SU-DHL-6 (cell line): ENCODE measurements around the gene LDHAL6B.

ENCODE experiments used
- H2AFZ ChIP-seq: fragments of 200-600 bp; sonication (generic); 2 replicates; pipeline ENCODE4 v1.6.1; 2014; ENCODE audit warnings: low read depth, mild to moderate bottlenecking, moderate library complexity, mixed read lengths, antibody characterized with exemption, low read length; ENCODE audit not compliant: severe bottlenecking
- H3F3A ChIP-seq: fragments of 200-600 bp; shearing (Covaris generic); 2 replicates; pipeline ENCODE4 v1.6.0; 2016; ENCODE audit warnings: antibody characterized with exemption, mild to moderate bottlenecking; ENCODE audit not compliant: insufficient read depth
- H3K27ac ChIP-seq: fragments of 200-600 bp; sonication (generic); 2 replicates; pipeline ENCODE4 v1.5.1; 2016; ENCODE audit warnings: low read depth, mild to moderate bottlenecking, low read length, moderate library complexity, mixed read lengths
- H3K27me3 ChIP-seq: fragments of 200-600 bp; sonication (generic), shearing (Covaris generic); 2 replicates; pipeline ENCODE4 v1.6.0; 2014; ENCODE audit warnings: mild to moderate bottlenecking, low read length
- H3K36me3 ChIP-seq: fragments of 200-600 bp; sonication (generic); 2 replicates; pipeline ENCODE4 v1.6.1; 2014; ENCODE audit warnings: mild to moderate bottlenecking, low read length, mixed read lengths
- H3K4me2 ChIP-seq: fragments of 300-600, 200-600 bp; shearing (Covaris generic), sonication (generic); 2 replicates; pipeline ENCODE4 v1.6.0; 2014; ENCODE audit warnings: low read length, low read depth, mild to moderate bottlenecking; ENCODE audit not compliant: poor library complexity, severe bottlenecking
- H3K4me3 ChIP-seq: fragments of 200-600 bp; sonication (generic); 2 replicates; pipeline ENCODE4 v1.5.1; 2014; ENCODE audit warnings: antibody characterized with exemption, low read length, mild to moderate bottlenecking, mixed read lengths; ENCODE audit not compliant: insufficient read depth, poor library complexity, severe bottlenecking
- H3K79me2 ChIP-seq: fragments of 200-600 bp; sonication (generic); 2 replicates; pipeline ENCODE4 v1.6.1; 2014; ENCODE audit warnings: mild to moderate bottlenecking, low read length, moderate library complexity; ENCODE audit not compliant: insufficient read depth
- H3K9ac ChIP-seq: fragments of 200-600 bp; sonication (generic); 2 replicates; pipeline ENCODE4 v1.7.0; 2014; ENCODE audit warnings: mild to moderate bottlenecking, low read length
- H3K9me2 ChIP-seq: fragments of 200-600 bp; sonication (generic); replicated peaks from 2 replicates; pipeline ENCODE4 v1.6.1; 2014; ENCODE audit warnings: low read length; ENCODE audit not compliant: insufficient read depth
- H3K9me3 ChIP-seq: fragments of 200-600 bp; sonication (generic); 2 replicates; pipeline ENCODE4 v1.6.1; 2014; ENCODE audit warnings: low read length, mixed read lengths; ENCODE audit not compliant: insufficient read depth
- H4K20me1 ChIP-seq: fragments of 200-600 bp; sonication (generic); 2 replicates; pipeline ENCODE4 v1.6.1; 2014; ENCODE audit warnings: low read depth, mild to moderate bottlenecking, antibody characterized with exemption, low read length, moderate library complexity, mixed read lengths
- CTCF ChIP-seq: fragments of 200-600 bp; sonication (generic); IDR thresholded peaks from one replicate; pipeline ENCODE4 v1.5.1; 2017; ENCODE audit warnings: antibody characterized with exemption, mild to moderate bottlenecking, low read length, moderate library complexity; ENCODE audit not compliant: insufficient read depth, poor library complexity, severe bottlenecking
- EZH2phosphoT487 ChIP-seq: fragments of 200-600 bp; sonication (generic), shearing (Covaris generic); conservative IDR thresholded peaks from 2 replicates; pipeline ENCODE4 v1.6.1; 2018; ENCODE audit warnings: mild to moderate bottlenecking, antibody characterized with exemption, low read length, moderate library complexity, mixed read lengths

The LDHAL6B gene

GRCh38 chr15:59191855-59192237 is 14.8 kb upstream of the LDHAL6B start:
- Histone ChIP-seq H3F3A (peaks cover 22% of the 10 kb centered on the region; the same call in 1 of the 2 replicates), H3K9ac (no peak overlapping the region), H3K4me3 (no peak overlapping the region), H3K27ac (no peak overlapping the region), H3K27me3 (no peaks in the 10 kb centered on the region), H2AFZ (no peak overlapping the region), H3K79me2 (no peaks in the 10 kb centered on the region), H3K36me3 (peaks cover 75% of the 10 kb centered on the region), H4K20me1 (no peaks in the 10 kb centered on the region), H3K9me2 (no peaks in the 10 kb centered on the region), H3K9me3 (no peaks in the 10 kb centered on the region), H3K4me2 (no peak overlapping the region)
- no peak for TF ChIP-seq CTCF
- no peak for TF ChIP-seq EZH2phosphoT487

GRCh38 chr15:59194639-59195325 is 11.9 kb upstream of the LDHAL6B start:
- no peaks in the 10 kb centered on the region for H3K79me2 ChIP-seq
- H3K9ac ChIP-seq, result no peak overlapping the region
- H2AFZ ChIP-seq, result no peak overlapping the region
- H3K9me3 ChIP-seq, result no peaks in the 10 kb centered on the region
- no peak overlapping the region for H3K4me2 ChIP-seq
- H3K9me2 ChIP-seq, result no peaks in the 10 kb centered on the region
- no peaks in the 10 kb centered on the region for H4K20me1 ChIP-seq
- peaks cover 70% of the 10 kb centered on the region for H3K36me3 ChIP-seq
- H3K27ac ChIP-seq, result no peak overlapping the region
- H3F3A ChIP-seq, result peaks cover 13% of the 10 kb centered on the region; the same call in 1 of the 2 replicates
- no peak overlapping the region for H3K4me3 ChIP-seq
- H3K27me3 ChIP-seq, result no peaks in the 10 kb centered on the region
- TF ChIP-seq CTCF (no peak), EZH2phosphoT487 (no peak)

- Histone ChIP-seq H3K9ac (no peak overlapping the region), H3K79me2 (no peaks in the 10 kb centered on the region), H3F3A (peaks cover 18% of the 10 kb centered on the region; the same call in 1 of the 2 replicates), H3K27me3 (no peaks in the 10 kb centered on the region), H3K4me3 (no peak overlapping the region), H3K9me2 (no peaks in the 10 kb centered on the region), H2AFZ (no peak overlapping the region), H3K9me3 (no peaks in the 10 kb centered on the region), H3K36me3 (peaks cover 69% of the 10 kb centered on the region), H3K27ac (no peak overlapping the region), H4K20me1 (no peaks in the 10 kb centered on the region), H3K4me2 (no peak overlapping the region)
- TF ChIP-seq CTCF (no peak), EZH2phosphoT487 (no peak)
Measured at GRCh38 chr15:59196416-59196815, 10.2 kb upstream of the LDHAL6B start.
